Measurements from ENCODE around the gene PHETA2.
"Not testable (repeated sequence)": the region's sequence is repeated elsewhere in the genome, so short reads cannot be mapped to it uniquely, and the experiment has no call there.

The PHETA2 gene

DNA sequence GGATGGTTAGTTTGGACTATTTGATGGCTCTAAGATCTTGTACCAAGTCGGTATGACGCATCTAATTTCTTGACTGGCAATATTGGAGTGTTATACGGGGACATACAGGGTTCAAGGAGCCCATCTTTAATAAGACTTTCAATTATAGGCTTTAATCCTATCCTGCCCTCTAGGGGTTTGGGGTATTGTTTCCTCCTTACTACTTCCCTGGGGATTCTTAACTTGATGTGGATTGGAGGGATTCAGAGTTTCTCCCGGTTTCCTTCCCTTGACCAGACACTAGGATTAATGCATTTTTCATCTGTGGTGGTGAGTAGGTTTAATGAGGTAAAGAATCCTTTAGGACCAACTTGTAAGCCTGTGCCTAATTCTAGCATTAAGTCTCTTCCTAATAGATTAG is 37.8 kb downstream of the PHETA2 start:
- no peak overlapping the region for H3K4me3 ChIP-seq (ENCODE audit: low read depth, low read length)
- H3K36me3 ChIP-seq (ENCODE audit: insufficient read depth, low read length), result no peaks in the 10 kb centered on the region
- no peaks in the 10 kb centered on the region for H3K4me1 ChIP-seq (ENCODE audit: control insufficient read depth, insufficient read depth, low read length, unreplicated experiment)
- H3K27me3 ChIP-seq (ENCODE audit: insufficient read depth, low read length), result no peaks in the 10 kb centered on the region
- no peak overlapping the region for H3K27ac ChIP-seq (ENCODE audit: low read depth, low read length)
- H3K79me2 ChIP-seq (ENCODE audit: control insufficient read depth, insufficient read depth, low read length, unreplicated experiment), result no peaks in the 10 kb centered on the region
- no peak overlapping the region for H2AFZ ChIP-seq (ENCODE audit: low read length, unreplicated experiment)

GRCh38 chr22:42112793-42113192 is 38.7 kb downstream of the PHETA2 start:
- not testable (repeated sequence) for H3K4me1 ChIP-seq (ENCODE audit: control insufficient read depth, insufficient read depth, low read length, unreplicated experiment); H3K4me3 ChIP-seq (ENCODE audit: low read depth, low read length); H3K36me3 ChIP-seq (ENCODE audit: insufficient read depth, low read length); H3K79me2 ChIP-seq (ENCODE audit: control insufficient read depth, insufficient read depth, low read length, unreplicated experiment); H3K27me3 ChIP-seq (ENCODE audit: insufficient read depth, low read length); H2AFZ ChIP-seq (ENCODE audit: low read length, unreplicated experiment); H3K27ac ChIP-seq (ENCODE audit: low read depth, low read length)

DNA sequence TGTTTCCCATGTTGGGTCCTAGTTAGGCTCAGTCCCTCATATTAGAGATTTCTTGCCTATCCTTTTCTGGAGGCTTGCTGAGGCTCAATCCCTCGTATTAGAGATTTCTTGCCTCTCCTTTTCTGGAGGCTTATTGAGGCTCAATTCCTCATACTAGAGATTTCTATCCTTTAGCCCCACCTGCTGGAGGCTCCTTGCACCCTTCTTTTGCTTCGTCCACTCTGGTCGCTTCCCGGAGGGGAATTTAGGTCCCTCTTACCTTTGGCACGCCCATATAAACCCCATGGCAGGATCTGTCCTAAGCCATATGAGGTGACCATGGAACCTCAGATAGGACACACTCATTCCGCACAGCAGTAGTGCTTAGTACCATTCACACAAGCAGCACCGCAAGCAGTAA is 40.7 kb downstream of the PHETA2 start:
- H3K27ac ChIP-seq (ENCODE audit: low read depth, low read length), result no peak overlapping the region

GRCh38 chr22:42115420-42115830 is 41.4 kb downstream of the PHETA2 start:
- not testable (repeated sequence) for H3K79me2 ChIP-seq (ENCODE audit: control insufficient read depth, insufficient read depth, low read length, unreplicated experiment); H3K4me1 ChIP-seq (ENCODE audit: control insufficient read depth, insufficient read depth, low read length, unreplicated experiment); H3K27ac ChIP-seq (ENCODE audit: low read depth, low read length); H3K27me3 ChIP-seq (ENCODE audit: insufficient read depth, low read length); H3K4me3 ChIP-seq (ENCODE audit: low read depth, low read length); H3K36me3 ChIP-seq (ENCODE audit: insufficient read depth, low read length); H2AFZ ChIP-seq (ENCODE audit: low read length, unreplicated experiment)

More for the DNA sequence above, 40.7 kb downstream of the PHETA2 start:
- Histone ChIP-seq H3K36me3 (ENCODE audit: insufficient read depth, low read length) (no peaks in the 10 kb centered on the region), H3K4me1 (ENCODE audit: control insufficient read depth, insufficient read depth, low read length, unreplicated experiment) (no peaks in the 10 kb centered on the region), H3K79me2 (ENCODE audit: control insufficient read depth, insufficient read depth, low read length, unreplicated experiment) (no peaks in the 10 kb centered on the region), H2AFZ (ENCODE audit: low read length, unreplicated experiment) (no peak overlapping the region), H3K4me3 (ENCODE audit: low read depth, low read length) (no peak overlapping the region), H3K27me3 (ENCODE audit: insufficient read depth, low read length) (no peaks in the 10 kb centered on the region)

DNA sequence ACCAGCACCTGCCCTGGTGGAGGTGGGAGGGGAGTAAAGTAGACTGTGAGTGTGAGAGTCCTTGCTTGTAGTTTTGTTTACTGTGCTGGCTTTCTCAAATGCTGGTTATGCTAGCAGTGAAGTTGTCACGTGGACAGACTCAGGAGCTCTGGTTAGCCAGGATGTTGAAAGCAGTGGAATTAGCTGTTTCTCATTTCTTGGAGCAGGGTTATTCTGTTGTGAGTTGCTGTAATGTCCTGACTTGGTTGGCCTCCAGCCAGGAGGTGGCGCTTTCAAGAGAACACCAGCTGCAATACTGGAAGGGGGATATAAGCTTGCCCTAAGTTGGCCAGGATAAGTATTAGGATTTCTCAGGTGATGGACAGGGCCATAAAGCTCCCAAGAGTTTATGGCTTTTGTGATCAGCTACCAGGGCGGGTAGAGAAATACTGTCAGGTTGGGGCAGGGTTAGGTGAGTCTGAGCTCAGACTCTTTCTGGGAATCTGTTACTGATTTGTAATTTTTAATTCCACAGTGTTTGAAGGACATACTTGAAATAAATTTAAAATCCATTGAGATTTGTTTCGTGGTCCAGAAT is 42.9 kb downstream of the PHETA2 start:
- Histone ChIP-seq H3K79me2 (ENCODE audit: control insufficient read depth, insufficient read depth, low read length, unreplicated experiment) (no peaks in the 10 kb centered on the region), H3K27me3 (ENCODE audit: insufficient read depth, low read length) (no peaks in the 10 kb centered on the region), H3K4me1 (ENCODE audit: control insufficient read depth, insufficient read depth, low read length, unreplicated experiment) (no peaks in the 10 kb centered on the region), H3K4me3 (ENCODE audit: low read depth, low read length) (no peak overlapping the region), H2AFZ (ENCODE audit: low read length, unreplicated experiment) (no peak overlapping the region), H3K27ac (ENCODE audit: low read depth, low read length) (no peak overlapping the region), H3K36me3 (ENCODE audit: insufficient read depth, low read length) (no peaks in the 10 kb centered on the region)

- not testable (repeated sequence) for H3K27me3 ChIP-seq (ENCODE audit: insufficient read depth, low read length); H3K36me3 ChIP-seq (ENCODE audit: insufficient read depth, low read length); H3K4me1 ChIP-seq (ENCODE audit: control insufficient read depth, insufficient read depth, low read length, unreplicated experiment); H3K79me2 ChIP-seq (ENCODE audit: control insufficient read depth, insufficient read depth, low read length, unreplicated experiment); H3K4me3 ChIP-seq (ENCODE audit: low read depth, low read length); H3K27ac ChIP-seq (ENCODE audit: low read depth, low read length); H2AFZ ChIP-seq (ENCODE audit: low read length, unreplicated experiment)
Measured at GRCh38 chr22:42120231-42121021, 46.4 kb downstream of the PHETA2 start.

DNA sequence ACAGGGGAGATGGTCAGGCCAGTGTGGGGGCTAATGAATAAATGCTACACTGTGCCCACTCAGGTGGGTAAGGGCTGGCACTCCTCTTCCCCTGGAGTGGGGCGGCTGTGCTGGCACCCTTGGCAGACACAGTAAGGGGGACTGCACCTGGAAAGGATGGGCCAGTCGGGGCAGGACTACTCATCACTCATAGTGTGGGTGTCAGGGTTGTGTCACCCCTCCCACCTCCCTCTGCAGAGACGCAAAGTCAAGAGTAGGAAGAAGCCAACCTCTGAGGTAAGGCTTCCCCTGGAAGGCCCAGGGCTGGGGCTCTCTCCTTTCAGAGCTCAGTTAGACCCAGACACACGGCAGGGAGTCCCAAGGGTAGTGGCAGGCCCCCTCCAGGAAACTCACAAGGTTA is 49.5 kb downstream of the PHETA2 start:
- not testable (repeated sequence) for H3K27me3 ChIP-seq (ENCODE audit: insufficient read depth, low read length); H3K36me3 ChIP-seq (ENCODE audit: insufficient read depth, low read length); H2AFZ ChIP-seq (ENCODE audit: low read length, unreplicated experiment); H3K79me2 ChIP-seq (ENCODE audit: control insufficient read depth, insufficient read depth, low read length, unreplicated experiment); H3K4me1 ChIP-seq (ENCODE audit: control insufficient read depth, insufficient read depth, low read length, unreplicated experiment); H3K27ac ChIP-seq (ENCODE audit: low read depth, low read length); H3K4me3 ChIP-seq (ENCODE audit: low read depth, low read length)

DNA sequence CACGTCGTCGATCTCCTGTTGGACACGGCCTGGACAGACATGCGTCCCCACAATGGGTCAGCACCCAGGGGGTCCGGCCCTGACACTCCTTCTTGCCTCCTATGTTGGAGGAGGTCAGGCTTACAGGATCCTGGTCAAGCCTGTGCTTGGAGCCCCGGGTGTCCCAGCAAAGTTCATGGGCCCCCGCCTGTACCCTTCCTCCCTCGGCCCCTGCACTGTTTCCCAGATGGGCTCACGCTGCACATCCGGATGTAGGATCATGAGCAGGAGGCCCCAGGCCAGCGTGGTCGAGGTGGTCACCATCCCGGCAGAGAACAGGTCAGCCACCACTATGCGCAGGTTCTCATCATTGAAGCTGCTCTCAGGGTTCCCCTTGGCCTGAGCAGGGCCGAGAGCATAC is 53.6 kb downstream of the PHETA2 start:
- no peak overlapping the region for H3K4me3 ChIP-seq (ENCODE audit: low read depth, low read length)
- H3K79me2 ChIP-seq (ENCODE audit: control insufficient read depth, insufficient read depth, low read length, unreplicated experiment), result no peaks in the 10 kb centered on the region
- no peaks in the 10 kb centered on the region for H3K4me1 ChIP-seq (ENCODE audit: control insufficient read depth, insufficient read depth, low read length, unreplicated experiment)
- no peak overlapping the region for H3K27ac ChIP-seq (ENCODE audit: low read depth, low read length)
- H2AFZ ChIP-seq (ENCODE audit: low read length, unreplicated experiment), result no peak overlapping the region
- H3K27me3 ChIP-seq (ENCODE audit: insufficient read depth, low read length), result no peaks in the 10 kb centered on the region
- H3K36me3 ChIP-seq (ENCODE audit: insufficient read depth, low read length), result no peaks in the 10 kb centered on the region

GRCh38 chr22:42128007-42128406 is 54.0 kb downstream of the PHETA2 start:
- H3K4me3 ChIP-seq (ENCODE audit: low read depth, low read length); H3K36me3 ChIP-seq (ENCODE audit: insufficient read depth, low read length); H3K79me2 ChIP-seq (ENCODE audit: control insufficient read depth, insufficient read depth, low read length, unreplicated experiment); H2AFZ ChIP-seq (ENCODE audit: low read length, unreplicated experiment); H3K4me1 ChIP-seq (ENCODE audit: control insufficient read depth, insufficient read depth, low read length, unreplicated experiment); H3K27ac ChIP-seq (ENCODE audit: low read depth, low read length); H3K27me3 ChIP-seq (ENCODE audit: insufficient read depth, low read length): not testable (repeated sequence)
